Measurements from ENCODE around the gene CPT1A. TPM values are rescaled to one million over a fixed set of nuclear protein-coding genes. Genes with fewer than 3 reads are reported as not detected.

Gene CPT1A
- total RNA-seq, 2 experiments from 2014 or later, result 17.5 TPM

DNA sequence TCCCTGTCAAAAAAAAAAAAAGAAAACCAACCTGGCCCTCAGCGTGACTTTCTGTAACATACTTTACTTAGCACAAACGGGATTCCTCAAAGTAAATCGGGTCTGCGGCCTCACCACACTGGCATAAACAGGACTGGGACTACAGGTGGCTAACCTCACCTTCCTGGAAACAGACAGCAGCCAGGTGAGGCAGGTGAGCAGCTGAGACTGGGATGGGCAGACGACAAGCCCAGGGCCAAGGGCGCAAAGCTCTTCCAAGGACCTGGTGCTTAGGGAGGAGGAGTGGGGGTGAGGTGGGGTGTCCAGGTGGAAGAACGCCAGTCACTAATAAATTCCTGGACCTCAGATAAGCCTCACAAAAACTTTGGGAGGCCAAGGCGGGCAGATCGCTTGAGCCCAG lies 15.0 kb downstream of the CPT1A start:
- CTCF ChIA-PET, result interaction anchor here (1.4 to 3.5 kb wide), 2 partner anchors 7 to 9 kb away, joined by 3 to 10 read pairs; no protein-coding TSS in a partner anchor
- H3K36me3 Mint-ChIP-seq (ENCODE audit: low read depth), result no peaks in the 10 kb centered on the region
- no peaks in the 10 kb centered on the region for H3K27me3 Mint-ChIP-seq
- peak overlapping the region; percentile 45 for H3K27ac Mint-ChIP-seq
- H3K9me3 Mint-ChIP-seq, result no peaks in the 10 kb centered on the region
- no peak overlapping the region for H3K4me3 Mint-ChIP-seq
- DNase-seq (no peak), ATAC-seq (no peak)
- intact Hi-C loops (cut with micrococcal nuclease), result no loop called here
- H3K4me1 Mint-ChIP-seq (ENCODE audit: low read depth), result peaks cover 33% of the 10 kb centered on the region
- TF ChIP-seq, protein P1, sequence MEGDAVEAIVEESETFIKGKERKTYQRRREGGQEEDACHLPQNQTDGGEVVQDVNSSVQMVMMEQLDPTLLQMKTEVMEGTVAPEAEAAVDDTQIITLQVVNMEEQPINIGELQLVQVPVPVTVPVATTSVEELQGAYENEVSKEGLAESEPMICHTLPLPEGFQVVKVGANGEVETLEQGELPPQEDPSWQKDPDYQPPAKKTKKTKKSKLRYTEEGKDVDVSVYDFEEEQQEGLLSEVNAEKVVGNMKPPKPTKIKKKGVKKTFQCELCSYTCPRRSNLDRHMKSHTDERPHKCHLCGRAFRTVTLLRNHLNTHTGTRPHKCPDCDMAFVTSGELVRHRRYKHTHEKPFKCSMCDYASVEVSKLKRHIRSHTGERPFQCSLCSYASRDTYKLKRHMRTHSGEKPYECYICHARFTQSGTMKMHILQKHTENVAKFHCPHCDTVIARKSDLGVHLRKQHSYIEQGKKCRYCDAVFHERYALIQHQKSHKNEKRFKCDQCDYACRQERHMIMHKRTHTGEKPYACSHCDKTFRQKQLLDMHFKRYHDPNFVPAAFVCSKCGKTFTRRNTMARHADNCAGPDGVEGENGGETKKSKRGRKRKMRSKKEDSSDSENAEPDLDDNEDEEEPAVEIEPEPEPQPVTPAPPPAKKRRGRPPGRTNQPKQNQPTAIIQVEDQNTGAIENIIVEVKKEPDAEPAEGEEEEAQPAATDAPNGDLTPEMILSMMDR (IDR thresholded peaks at IDR 0.05), result no peak
- POLR2A ChIA-PET, result no interaction called here

DNA sequence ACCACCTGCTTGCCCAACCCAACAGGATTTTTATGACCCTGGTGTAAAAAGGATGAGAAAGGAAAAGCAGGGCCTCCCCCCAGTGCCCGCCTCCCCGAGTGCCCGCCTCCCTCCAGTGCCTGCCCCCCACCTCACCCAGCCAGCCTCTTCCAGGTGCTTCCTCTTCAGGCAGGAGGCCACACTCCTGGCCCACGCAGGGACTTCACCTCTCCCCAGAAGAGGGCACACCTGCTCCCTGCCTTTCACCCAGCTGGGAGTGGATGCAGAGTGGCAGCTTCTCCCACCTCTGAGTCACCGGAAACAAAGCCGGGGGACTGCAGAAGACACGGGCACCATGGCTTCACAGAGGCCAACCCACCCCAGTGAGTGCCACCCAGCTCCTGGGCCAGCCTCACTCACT lies 16.1 kb downstream of the CPT1A start:
- TF ChIP-seq, protein P1 (IDR thresholded peaks at IDR 0.05), result no peak
- Mint-ChIP-seq H3K36me3 (ENCODE audit: low read depth) (no peaks in the 10 kb centered on the region), H3K27ac (peak overlapping the region; percentile 79), H3K9me3 (no peaks in the 10 kb centered on the region), H3K4me1 (ENCODE audit: low read depth) (peaks cover 32% of the 10 kb centered on the region), H3K27me3 (no peaks in the 10 kb centered on the region), H3K4me3 (no peak overlapping the region)
- intact Hi-C loops (cut with micrococcal nuclease), result no loop called here
- ChIA-PET CTCF (interaction anchor here (1.2 to 3.5 kb wide), 3 partner anchors 9 to 18 kb away, joined by 3 to 10 read pairs (median 4); no protein-coding TSS in a partner anchor), POLR2A (interaction anchor here (0.6 to 1.1 kb wide), 2 partner anchors 14 to 18 kb away, joined by 4 read pairs; no protein-coding TSS in a partner anchor)
- DNase-seq (peak; percentile 79), ATAC-seq (peak; percentile 88)

DNA sequence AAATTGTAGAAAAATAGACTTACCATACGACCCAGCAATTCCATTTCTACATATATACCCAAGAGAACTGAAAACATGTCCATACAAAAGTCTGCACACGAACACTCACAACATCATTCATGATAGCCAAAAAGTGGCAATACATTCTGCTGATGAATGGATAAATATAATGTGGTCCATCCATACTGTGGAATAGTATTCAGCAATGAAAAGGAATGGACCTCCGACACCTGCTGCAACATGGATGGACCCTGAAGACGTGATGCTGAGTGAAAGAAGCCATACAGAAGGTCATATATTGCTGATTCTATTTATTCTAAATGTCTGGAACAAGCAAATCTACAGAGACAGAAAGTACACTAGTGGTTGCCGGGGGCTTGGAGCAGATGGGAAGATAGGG lies 19.2 kb downstream of the CPT1A start:
- TF ChIP-seq, protein P1 (IDR thresholded peaks at IDR 0.05), result no peak
- ATAC-seq, result no peak
- intact Hi-C loops (cut with micrococcal nuclease), result no loop called here
- no peaks in the 10 kb centered on the region for H3K36me3 Mint-ChIP-seq (ENCODE audit: low read depth)
- H3K4me3 Mint-ChIP-seq, result no peak overlapping the region
- CTCF ChIA-PET, result no interaction called here
- peaks cover 24% of the 10 kb centered on the region for H3K4me1 Mint-ChIP-seq (ENCODE audit: low read depth)
- DNase-seq, result no peak
- H3K9me3 Mint-ChIP-seq, result no peaks in the 10 kb centered on the region
- POLR2A ChIA-PET, result no interaction called here
- no peaks in the 10 kb centered on the region for H3K27me3 Mint-ChIP-seq
- no peak overlapping the region for H3K27ac Mint-ChIP-seq

DNA sequence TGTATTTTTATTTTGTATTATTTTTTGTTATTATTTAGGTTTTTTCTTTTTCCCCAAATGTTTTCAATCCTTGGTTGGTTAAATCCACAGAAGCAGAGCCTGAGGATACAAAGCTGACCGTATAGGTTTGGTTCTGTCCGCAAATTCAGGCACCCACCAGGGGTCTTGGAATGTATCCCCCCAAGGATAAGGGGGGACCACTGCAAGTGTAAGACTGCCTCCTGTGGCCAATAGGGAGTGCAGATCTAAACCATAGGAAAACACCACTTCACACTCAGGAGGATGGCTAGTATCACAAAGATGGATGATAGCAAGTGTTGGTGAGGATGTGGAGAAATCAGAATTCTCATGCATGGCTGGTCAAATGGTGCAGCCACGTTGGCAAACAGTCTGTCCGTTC lies 20.0 kb downstream of the CPT1A start:
- Mint-ChIP-seq H3K4me1 (ENCODE audit: low read depth) (peaks cover 32% of the 10 kb centered on the region), H3K36me3 (ENCODE audit: low read depth) (peaks cover 2% of the 10 kb centered on the region), H3K27ac (no peak overlapping the region), H3K27me3 (no peaks in the 10 kb centered on the region), H3K4me3 (no peak overlapping the region), H3K9me3 (no peaks in the 10 kb centered on the region)
- ChIA-PET POLR2A (no interaction called here), CTCF (no interaction called here)
- ATAC-seq, result no peak
- TF ChIP-seq, protein P1 (IDR thresholded peaks at IDR 0.05), result no peak
- intact Hi-C loops (cut with micrococcal nuclease), result no loop called here
- DNase-seq, result no peak

DNA sequence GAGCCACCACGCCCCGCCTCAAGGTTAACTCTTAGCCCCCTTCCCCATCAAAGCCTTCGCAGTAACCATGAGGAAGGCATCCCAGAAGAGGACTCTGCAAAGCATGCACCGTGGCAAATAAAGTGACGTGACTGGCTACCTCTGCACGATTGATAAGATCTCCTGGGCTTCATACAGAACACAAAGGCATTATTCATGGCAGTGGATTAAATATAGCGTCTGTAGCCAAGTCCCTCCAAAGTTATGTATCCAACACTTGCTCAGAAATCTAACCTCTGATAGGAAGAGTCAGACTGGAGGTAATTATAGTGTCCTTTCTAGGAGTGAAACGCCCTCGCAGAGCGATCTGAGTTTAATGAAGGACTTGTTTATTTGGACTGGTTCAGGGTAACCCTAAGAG lies 22.4 kb downstream of the CPT1A start:
- CTCF ChIA-PET, result interaction anchor here (0.9 kb wide), 1 partner anchor 22 kb away, joined by 3 read pairs; no protein-coding TSS in a partner anchor
- peaks cover 20% of the 10 kb centered on the region for H3K4me1 Mint-ChIP-seq (ENCODE audit: low read depth)
- no peak overlapping the region for H3K4me3 Mint-ChIP-seq
- intact Hi-C loops (cut with micrococcal nuclease), result no loop called here
- H3K9me3 Mint-ChIP-seq, result no peaks in the 10 kb centered on the region
- peaks cover 2% of the 10 kb centered on the region for H3K36me3 Mint-ChIP-seq (ENCODE audit: low read depth)
- ATAC-seq, result no peak
- TF ChIP-seq, protein P1 (IDR thresholded peaks at IDR 0.05), result no peak
- POLR2A ChIA-PET, result interaction anchor here (1.2 to 1.8 kb wide), 3 partner anchors 9 to 19 kb away, joined by 3 to 6 read pairs (median 4); no protein-coding TSS in a partner anchor
- no peak for DNase-seq
- H3K27ac Mint-ChIP-seq, result no peak overlapping the region
- no peaks in the 10 kb centered on the region for H3K27me3 Mint-ChIP-seq
